K562 (cell line): Measurements from ENCODE around the gene WDR18. TPM values are rescaled to one million over a fixed set of nuclear protein-coding genes. Genes with fewer than 3 reads are reported as not detected.
A peak's percentile ranks its signal among the peaks of the same experiment; 100 is the strongest.

Experiments used
- ETV5 ChIP-seq: sonication (generic); formaldehyde crosslinking; IDR thresholded peaks from 2 replicates; pipeline ENCODE4 v1.4.0; 2020; ENCODE audit warnings: low read depth, mild to moderate bottlenecking, missing genetic modification reagents
- ETV6 ChIP-seq, 3 experiments: fragments of 150-350 bp in 1 of 3; sonication (generic) in 1 of 3; formaldehyde crosslinking in 1 of 3; IDR thresholded peaks; 2 replicates each; pipeline versions ENCODE4 v1.6.1 to v1.8.0; 2014 to 2022; ENCODE audit warnings: borderline replicate concordance in 2 of 3, low read depth in 2 of 3, antibody characterized with exemption in 1 of 3, low read length in 1 of 3, mild to moderate bottlenecking in 1 of 3, missing genetic modification reagents in 1 of 3
- FIP1L1 ChIP-seq: fragments of 200-400 bp; formaldehyde crosslinking; IDR thresholded peaks from 2 replicates; pipeline ENCODE4 v1.6.1; 2018; ENCODE audit warnings: mild to moderate bottlenecking, low read depth, low read length; ENCODE audit not compliant: poor library complexity, severe bottlenecking
- NR3C1 ChIP-seq: sonication (generic); formaldehyde crosslinking; IDR thresholded peaks from 2 replicates; pipeline ENCODE4 v1.8.1; 2022; ENCODE audit warnings: missing genetic modification reagents
- POLR2AphosphoS2 ChIP-seq: IDR thresholded peaks from 2 replicates; pipeline ENCODE4 v1.6.1; 2012; ENCODE audit warnings: low read length, improper control_type of control experiment
- RAD21 ChIP-seq, 2 experiments: fragments of 250-450 bp in 1 of 2; fragments of 450-650 bp in 1 of 2; sonication (Bioruptor Pico) in 1 of 2; formaldehyde crosslinking in 1 of 2; IDR thresholded peaks in 1 of 2; conservative IDR thresholded peaks in 1 of 2; 2 replicates each; pipeline versions ENCODE4 v1.4.0 to v1.8.0; 2020 to 2022; ENCODE audit warnings: mild to moderate bottlenecking in 2 of 2, moderate library complexity in 1 of 2
- RBM17 ChIP-seq: fragments of 200-400 bp; formaldehyde crosslinking; IDR thresholded peaks from 2 replicates; pipeline ENCODE4 v1.6.1; 2017; ENCODE audit warnings: low read depth, mild to moderate bottlenecking, low read length, borderline replicate concordance
- YY1 ChIP-seq, 3 experiments: IDR thresholded peaks; 2 replicates each; pipeline ENCODE4 v1.6.1; 2011; ENCODE audit warnings: low read length in 2 of 3, mild to moderate bottlenecking in 2 of 3, moderate library complexity in 2 of 3, borderline replicate concordance in 1 of 3, control low read depth in 1 of 3, low read depth in 1 of 3; ENCODE audit not compliant: insufficient read depth in 3 of 3, insufficient replicate concordance in 2 of 3, control insufficient read depth in 1 of 3, insufficient read length in 1 of 3; ENCODE audit errors: extremely low read depth in 1 of 3
- polyA plus RNA-seq, 8 experiments: library from polyadenylated mRNA; depleted of rRNA in 4 of 8; stranded (reverse) in 5 of 8; unstranded in 3 of 8; fragments of >200 nt; fragmentation: Nextera tagmentation in 2 of 8; fragmentation: Illumina TruSeq in 1 of 8; extraction: Ambion mirVana in 2 of 8; extraction: Trizol in 1 of 8; gene quantifications; 2 replicates each; pipeline versions ENCODE4 v1.2.1 to v1.2.3, GENCODE V29; 2011 to 2014; ENCODE audit warnings: inconsistent platforms in 1 of 8, missing spikeins in 1 of 8
- total RNA-seq, 7 experiments: library from RNA; depleted of rRNA in 6 of 7; stranded (reverse); fragments of >200 nt in 6 of 7; fragmentation: Illumina TruSeq in 2 of 7; extraction: Trizol in 2 of 7; gene quantifications; 2 replicates each; pipeline versions ENCODE4 v1.2.1 to v1.2.3, GENCODE V29; 2011 to 2021; ENCODE audit warnings: low replicate concordance in 1 of 7
- TF ChIP-seq, protein P1 (sequence below), 2 experiments: fragments of 200-800 bp in 1 of 2; sonication (Bioruptor generic) in 1 of 2; sonication (generic) in 1 of 2; formaldehyde crosslinking in 1 of 2; IDR thresholded peaks in 1 of 2; conservative IDR thresholded peaks in 1 of 2; 2 replicates each; pipeline versions ENCODE4 v1.5.0 to v1.6.1; 2016 to 2020; ENCODE audit warnings: missing compliant biosample characterization in 1 of 2, missing genetic modification characterization in 1 of 2, missing genetic modification reagents in 1 of 2
- TF ChIP-seq, protein P2 (sequence below): fragments of 450-650 bp; IDR thresholded peaks from 2 replicates; pipeline ENCODE4 v1.6.1; 2014; ENCODE audit warnings: low read depth, mild to moderate bottlenecking, moderate library complexity, borderline replicate concordance
- TF ChIP-seq, protein P3 (sequence below): sonication (generic); formaldehyde crosslinking; IDR thresholded peaks from 2 replicates; pipeline ENCODE4 v1.8.1; 2023; ENCODE audit warnings: mild to moderate bottlenecking, missing genetic modification reagents
- TF ChIP-seq, protein P4 (sequence below): sonication (generic); formaldehyde crosslinking; IDR thresholded peaks from 2 replicates; pipeline ENCODE4 v1.9.0; 2022; ENCODE audit warnings: mild to moderate bottlenecking, missing genetic modification reagents
- TF ChIP-seq, protein P5 (sequence below), 2 experiments: fragments of 150-350 bp in 1 of 2; IDR thresholded peaks; 2 replicates each; pipeline ENCODE4 v1.6.1; 2012 to 2016; ENCODE audit warnings: low read depth in 2 of 2, low read length in 2 of 2, mild to moderate bottlenecking in 1 of 2, moderate library complexity in 1 of 2

WDR18 gene
- total and polyA plus RNA-seq, 9 of the 15 experiments (the other 6 are each of a cell fraction or from before 2014, with no cell fraction given): 0.65 to 181 (median 30.1) TPM

DNA sequence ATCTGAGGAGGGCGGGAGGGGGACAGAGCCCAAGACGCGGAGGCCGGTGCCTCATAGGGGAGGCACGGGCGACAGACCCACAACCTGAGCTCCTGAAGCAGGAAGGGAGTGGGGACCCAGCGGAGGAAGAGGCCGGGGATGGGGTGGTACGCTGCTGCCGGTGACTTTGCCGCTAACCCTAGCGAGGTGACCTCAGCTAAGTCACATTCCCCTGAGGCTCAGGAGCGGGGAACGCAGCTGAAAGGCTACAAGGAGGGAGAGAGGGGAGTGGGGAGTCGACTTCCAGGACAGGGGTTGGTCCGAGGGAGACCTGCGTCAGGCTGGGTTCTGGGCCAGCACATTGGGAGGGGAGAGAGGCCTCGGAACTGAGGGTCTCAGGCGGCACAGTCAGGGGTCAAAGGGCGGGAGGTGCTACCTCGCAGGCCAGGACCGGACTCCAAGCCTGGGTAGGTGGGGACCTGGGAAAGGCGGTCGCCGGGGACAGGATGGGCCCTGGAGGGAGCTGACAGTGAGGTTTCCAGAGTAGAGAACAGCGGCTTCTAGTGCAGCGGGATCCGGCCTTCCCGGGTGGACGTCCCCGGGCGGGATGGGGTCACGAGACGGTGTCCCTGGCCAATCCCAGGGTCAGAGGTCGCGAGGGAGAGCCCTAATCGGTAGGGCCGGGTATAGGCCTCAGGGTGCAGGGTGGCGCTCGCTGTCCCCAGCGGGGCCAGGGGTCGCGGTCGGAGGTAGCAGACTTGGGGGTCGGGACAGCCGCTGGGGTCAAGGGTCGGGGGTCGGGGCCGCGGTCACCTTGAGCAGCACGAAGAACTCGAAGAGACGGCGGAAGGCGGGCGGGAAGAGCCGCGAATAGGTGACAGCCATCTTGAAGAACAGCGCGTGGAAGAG, 36.1 kb downstream of the WDR18 start (continued):
- TF ChIP-seq RAD21 (CRISPR knock-in tag; conservative IDR thresholded peaks at IDR 0.05 in 1 of 2, IDR thresholded peaks at IDR 0.05 in 1 of 2) (no peak), YY1 (IDR thresholded peaks at IDR 0.05; ENCODE audit: borderline replicate concordance in 1 of 3, control insufficient read depth in 1 of 3, extremely low read depth in 1 of 3, insufficient read depth in 3 of 3, insufficient read length in 1 of 3, insufficient replicate concordance in 2 of 3, low read depth in 1 of 3, low read length in 2 of 3) (no peak), NR3C1 (CRISPR knock-in tag) (0 out of 2 replicates have a peak, but pooled peaks have one; percentile 18), POLR2AphosphoS2 (no peak), FIP1L1 (no peak), RBM17 (no peak), ETV5 (CRISPR knock-in tag) (no peak), ETV6 (IDR thresholded peaks at IDR 0.05; ENCODE audit: borderline replicate concordance in 1 of 2, low read depth in 2 of 2, low read length in 1 of 2) (no peak), ETV6 (CRISPR knock-in tag; IDR thresholded peaks at IDR 0.05; ENCODE audit: borderline replicate concordance) (no peak)
- TF ChIP-seq, protein P1, sequence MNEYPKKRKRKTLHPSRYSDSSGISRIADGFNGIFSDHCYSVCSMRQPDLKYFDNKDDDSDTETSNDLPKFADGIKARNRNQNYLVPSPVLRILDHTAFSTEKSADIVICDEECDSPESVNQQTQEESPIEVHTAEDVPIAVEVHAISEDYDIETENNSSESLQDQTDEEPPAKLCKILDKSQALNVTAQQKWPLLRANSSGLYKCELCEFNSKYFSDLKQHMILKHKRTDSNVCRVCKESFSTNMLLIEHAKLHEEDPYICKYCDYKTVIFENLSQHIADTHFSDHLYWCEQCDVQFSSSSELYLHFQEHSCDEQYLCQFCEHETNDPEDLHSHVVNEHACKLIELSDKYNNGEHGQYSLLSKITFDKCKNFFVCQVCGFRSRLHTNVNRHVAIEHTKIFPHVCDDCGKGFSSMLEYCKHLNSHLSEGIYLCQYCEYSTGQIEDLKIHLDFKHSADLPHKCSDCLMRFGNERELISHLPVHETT (CRISPR knock-in tag; conservative IDR thresholded peaks at IDR 0.05 in 1 of 2, IDR thresholded peaks at IDR 0.05 in 1 of 2): no peak
- TF ChIP-seq, protein P2, sequence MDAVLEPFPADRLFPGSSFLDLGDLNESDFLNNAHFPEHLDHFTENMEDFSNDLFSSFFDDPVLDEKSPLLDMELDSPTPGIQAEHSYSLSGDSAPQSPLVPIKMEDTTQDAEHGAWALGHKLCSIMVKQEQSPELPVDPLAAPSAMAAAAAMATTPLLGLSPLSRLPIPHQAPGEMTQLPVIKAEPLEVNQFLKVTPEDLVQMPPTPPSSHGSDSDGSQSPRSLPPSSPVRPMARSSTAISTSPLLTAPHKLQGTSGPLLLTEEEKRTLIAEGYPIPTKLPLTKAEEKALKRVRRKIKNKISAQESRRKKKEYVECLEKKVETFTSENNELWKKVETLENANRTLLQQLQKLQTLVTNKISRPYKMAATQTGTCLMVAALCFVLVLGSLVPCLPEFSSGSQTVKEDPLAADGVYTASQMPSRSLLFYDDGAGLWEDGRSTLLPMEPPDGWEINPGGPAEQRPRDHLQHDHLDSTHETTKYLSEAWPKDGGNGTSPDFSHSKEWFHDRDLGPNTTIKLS: no peak
- TF ChIP-seq, protein P3, sequence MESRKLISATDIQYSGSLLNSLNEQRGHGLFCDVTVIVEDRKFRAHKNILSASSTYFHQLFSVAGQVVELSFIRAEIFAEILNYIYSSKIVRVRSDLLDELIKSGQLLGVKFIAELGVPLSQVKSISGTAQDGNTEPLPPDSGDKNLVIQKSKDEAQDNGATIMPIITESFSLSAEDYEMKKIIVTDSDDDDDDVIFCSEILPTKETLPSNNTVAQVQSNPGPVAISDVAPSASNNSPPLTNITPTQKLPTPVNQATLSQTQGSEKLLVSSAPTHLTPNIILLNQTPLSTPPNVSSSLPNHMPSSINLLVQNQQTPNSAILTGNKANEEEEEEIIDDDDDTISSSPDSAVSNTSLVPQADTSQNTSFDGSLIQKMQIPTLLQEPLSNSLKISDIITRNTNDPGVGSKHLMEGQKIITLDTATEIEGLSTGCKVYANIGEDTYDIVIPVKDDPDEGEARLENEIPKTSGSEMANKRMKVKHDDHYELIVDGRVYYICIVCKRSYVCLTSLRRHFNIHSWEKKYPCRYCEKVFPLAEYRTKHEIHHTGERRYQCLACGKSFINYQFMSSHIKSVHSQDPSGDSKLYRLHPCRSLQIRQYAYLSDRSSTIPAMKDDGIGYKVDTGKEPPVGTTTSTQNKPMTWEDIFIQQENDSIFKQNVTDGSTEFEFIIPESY (CRISPR knock-in tag): no peak
- TF ChIP-seq, protein P4, sequence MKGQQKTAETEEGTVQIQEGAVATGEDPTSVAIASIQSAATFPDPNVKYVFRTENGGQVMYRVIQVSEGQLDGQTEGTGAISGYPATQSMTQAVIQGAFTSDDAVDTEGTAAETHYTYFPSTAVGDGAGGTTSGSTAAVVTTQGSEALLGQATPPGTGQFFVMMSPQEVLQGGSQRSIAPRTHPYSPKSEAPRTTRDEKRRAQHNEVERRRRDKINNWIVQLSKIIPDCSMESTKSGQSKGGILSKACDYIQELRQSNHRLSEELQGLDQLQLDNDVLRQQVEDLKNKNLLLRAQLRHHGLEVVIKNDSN (CRISPR knock-in tag): peak; percentile 24; the same call in 1 of the 2 replicates
- TF ChIP-seq, protein P5, sequence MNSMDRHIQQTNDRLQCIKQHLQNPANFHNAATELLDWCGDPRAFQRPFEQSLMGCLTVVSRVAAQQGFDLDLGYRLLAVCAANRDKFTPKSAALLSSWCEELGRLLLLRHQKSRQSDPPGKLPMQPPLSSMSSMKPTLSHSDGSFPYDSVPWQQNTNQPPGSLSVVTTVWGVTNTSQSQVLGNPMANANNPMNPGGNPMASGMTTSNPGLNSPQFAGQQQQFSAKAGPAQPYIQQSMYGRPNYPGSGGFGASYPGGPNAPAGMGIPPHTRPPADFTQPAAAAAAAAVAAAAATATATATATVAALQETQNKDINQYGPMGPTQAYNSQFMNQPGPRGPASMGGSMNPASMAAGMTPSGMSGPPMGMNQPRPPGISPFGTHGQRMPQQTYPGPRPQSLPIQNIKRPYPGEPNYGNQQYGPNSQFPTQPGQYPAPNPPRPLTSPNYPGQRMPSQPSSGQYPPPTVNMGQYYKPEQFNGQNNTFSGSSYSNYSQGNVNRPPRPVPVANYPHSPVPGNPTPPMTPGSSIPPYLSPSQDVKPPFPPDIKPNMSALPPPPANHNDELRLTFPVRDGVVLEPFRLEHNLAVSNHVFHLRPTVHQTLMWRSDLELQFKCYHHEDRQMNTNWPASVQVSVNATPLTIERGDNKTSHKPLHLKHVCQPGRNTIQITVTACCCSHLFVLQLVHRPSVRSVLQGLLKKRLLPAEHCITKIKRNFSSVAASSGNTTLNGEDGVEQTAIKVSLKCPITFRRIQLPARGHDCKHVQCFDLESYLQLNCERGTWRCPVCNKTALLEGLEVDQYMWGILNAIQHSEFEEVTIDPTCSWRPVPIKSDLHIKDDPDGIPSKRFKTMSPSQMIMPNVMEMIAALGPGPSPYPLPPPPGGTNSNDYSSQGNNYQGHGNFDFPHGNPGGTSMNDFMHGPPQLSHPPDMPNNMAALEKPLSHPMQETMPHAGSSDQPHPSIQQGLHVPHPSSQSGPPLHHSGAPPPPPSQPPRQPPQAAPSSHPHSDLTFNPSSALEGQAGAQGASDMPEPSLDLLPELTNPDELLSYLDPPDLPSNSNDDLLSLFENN (IDR thresholded peaks at IDR 0.05; ENCODE audit: low read depth in 2 of 2, low read length in 2 of 2): no peak
